A549 (cell line): Measurements from ENCODE around the gene AUTS2.

Experiments used
- EHMT2 ChIP-seq: fragments of 200-600 bp; sonication (generic); IDR thresholded peaks from 2 replicates; pipeline ENCODE4 v1.6.1; 2016; ENCODE audit warnings: antibody characterized with exemption, low read depth, mild to moderate bottlenecking, moderate library complexity
- PHF8 ChIP-seq: fragments of 200-600 bp; sonication (generic); IDR thresholded peaks from 2 replicates; pipeline ENCODE4 v1.6.1; 2016; ENCODE audit warnings: low read depth, mild to moderate bottlenecking, antibody characterized with exemption, moderate library complexity, borderline replicate concordance
- POLR2A ChIP-seq: IDR thresholded peaks from 2 replicates; pipeline ENCODE4 v1.6.1; 2012; ENCODE audit warnings: mild to moderate bottlenecking, low read length
- TP53 ChIP-seq: fragments of 250-450 bp; sonication (Bioruptor Pico); IDR thresholded peaks from 2 replicates; pipeline ENCODE4 v1.5.0; 2021; ENCODE audit warnings: mild to moderate bottlenecking, moderate library complexity
- ZC3H11A ChIP-seq: fragments of 450-650 bp; IDR thresholded peaks from 2 replicates; pipeline ENCODE4 v1.6.1; 2014; ENCODE audit warnings: antibody characterized with exemption, mild to moderate bottlenecking
- TF ChIP-seq, protein P1 (sequence below): fragments of 200-600 bp; sonication (generic); IDR thresholded peaks from 2 replicates; pipeline ENCODE4 v1.6.1; 2016; ENCODE audit warnings: antibody characterized with exemption, mild to moderate bottlenecking, moderate library complexity
- TF ChIP-seq, protein P2 (sequence below): fragments of >200 bp; sonication (Bioruptor Twin); formaldehyde crosslinking; IDR thresholded peaks from 3 replicates; pipeline ENCODE4 v1.5.1; 2016

DNA sequence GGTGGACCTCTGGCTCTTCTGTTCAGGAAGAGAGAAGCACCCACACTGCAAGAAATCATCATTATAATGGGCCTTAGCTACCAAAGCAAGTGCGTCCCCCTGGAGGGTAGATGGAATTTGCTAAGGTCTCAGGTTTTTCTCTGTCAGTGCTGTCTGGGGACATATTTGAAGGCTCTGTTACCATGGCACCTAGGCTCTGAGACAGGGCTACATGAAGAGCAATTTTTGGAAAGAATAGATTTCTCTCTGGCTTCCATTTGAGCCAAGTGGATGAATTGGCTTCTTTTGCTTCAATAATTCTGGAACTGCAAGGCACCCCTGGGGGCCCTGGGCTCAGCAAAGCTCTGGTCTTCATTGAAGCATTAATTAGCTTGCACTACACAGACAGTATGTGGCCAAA, 1184.5 kb downstream of the AUTS2 start:
- TF ChIP-seq, protein P1, sequence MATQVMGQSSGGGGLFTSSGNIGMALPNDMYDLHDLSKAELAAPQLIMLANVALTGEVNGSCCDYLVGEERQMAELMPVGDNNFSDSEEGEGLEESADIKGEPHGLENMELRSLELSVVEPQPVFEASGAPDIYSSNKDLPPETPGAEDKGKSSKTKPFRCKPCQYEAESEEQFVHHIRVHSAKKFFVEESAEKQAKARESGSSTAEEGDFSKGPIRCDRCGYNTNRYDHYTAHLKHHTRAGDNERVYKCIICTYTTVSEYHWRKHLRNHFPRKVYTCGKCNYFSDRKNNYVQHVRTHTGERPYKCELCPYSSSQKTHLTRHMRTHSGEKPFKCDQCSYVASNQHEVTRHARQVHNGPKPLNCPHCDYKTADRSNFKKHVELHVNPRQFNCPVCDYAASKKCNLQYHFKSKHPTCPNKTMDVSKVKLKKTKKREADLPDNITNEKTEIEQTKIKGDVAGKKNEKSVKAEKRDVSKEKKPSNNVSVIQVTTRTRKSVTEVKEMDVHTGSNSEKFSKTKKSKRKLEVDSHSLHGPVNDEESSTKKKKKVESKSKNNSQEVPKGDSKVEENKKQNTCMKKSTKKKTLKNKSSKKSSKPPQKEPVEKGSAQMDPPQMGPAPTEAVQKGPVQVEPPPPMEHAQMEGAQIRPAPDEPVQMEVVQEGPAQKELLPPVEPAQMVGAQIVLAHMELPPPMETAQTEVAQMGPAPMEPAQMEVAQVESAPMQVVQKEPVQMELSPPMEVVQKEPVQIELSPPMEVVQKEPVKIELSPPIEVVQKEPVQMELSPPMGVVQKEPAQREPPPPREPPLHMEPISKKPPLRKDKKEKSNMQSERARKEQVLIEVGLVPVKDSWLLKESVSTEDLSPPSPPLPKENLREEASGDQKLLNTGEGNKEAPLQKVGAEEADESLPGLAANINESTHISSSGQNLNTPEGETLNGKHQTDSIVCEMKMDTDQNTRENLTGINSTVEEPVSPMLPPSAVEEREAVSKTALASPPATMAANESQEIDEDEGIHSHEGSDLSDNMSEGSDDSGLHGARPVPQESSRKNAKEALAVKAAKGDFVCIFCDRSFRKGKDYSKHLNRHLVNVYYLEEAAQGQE, result no peak
- TF ChIP-seq, protein P2, sequence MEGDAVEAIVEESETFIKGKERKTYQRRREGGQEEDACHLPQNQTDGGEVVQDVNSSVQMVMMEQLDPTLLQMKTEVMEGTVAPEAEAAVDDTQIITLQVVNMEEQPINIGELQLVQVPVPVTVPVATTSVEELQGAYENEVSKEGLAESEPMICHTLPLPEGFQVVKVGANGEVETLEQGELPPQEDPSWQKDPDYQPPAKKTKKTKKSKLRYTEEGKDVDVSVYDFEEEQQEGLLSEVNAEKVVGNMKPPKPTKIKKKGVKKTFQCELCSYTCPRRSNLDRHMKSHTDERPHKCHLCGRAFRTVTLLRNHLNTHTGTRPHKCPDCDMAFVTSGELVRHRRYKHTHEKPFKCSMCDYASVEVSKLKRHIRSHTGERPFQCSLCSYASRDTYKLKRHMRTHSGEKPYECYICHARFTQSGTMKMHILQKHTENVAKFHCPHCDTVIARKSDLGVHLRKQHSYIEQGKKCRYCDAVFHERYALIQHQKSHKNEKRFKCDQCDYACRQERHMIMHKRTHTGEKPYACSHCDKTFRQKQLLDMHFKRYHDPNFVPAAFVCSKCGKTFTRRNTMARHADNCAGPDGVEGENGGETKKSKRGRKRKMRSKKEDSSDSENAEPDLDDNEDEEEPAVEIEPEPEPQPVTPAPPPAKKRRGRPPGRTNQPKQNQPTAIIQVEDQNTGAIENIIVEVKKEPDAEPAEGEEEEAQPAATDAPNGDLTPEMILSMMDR, result no peak
- TF ChIP-seq ZC3H11A (no peak), PHF8 (no peak), EHMT2 (no peak), TP53 (CRISPR knock-in tag) (no peak), POLR2A (no peak)
